Adrenal gland (tissue), 12 donors: ENCODE results near the gene EXTL1. TPM values are rescaled to one million over a fixed set of nuclear protein-coding genes. Genes with fewer than 3 reads are reported as not detected.

Experiments used
- DNase-seq, 7 donors: peaks; one replicate each; pipeline ENCODE4 v3.0.0-alpha.2; 2019 to 2020
- H3K27ac ChIP-seq, 5 donors: fragments of 200-600 bp; sonication (generic) in 4 of 5; 1 replicate in 3 of 5; 2 replicates in 2 of 5; pipeline versions ENCODE4 v1.5.1 to v1.8.0; 2016 to 2020; ENCODE audit warnings: mild to moderate bottlenecking in 1 of 5
- H3K27me3 ChIP-seq: fragments of 200-600 bp; 2 replicates; pipeline ENCODE4 v1.8.0; 2021
- H3K36me3 ChIP-seq, 2 donors: fragments of 200-600 bp; replicated peaks in 1 of 2; 1 replicate in 1 of 2; 2 replicates in 1 of 2; pipeline versions ENCODE4 v1.5.1 to v1.8.0; 2018 to 2022
- H3K4me1 ChIP-seq, 2 donors: fragments of 200-600 bp; replicated peaks in 1 of 2; 1 replicate in 1 of 2; 2 replicates in 1 of 2; pipeline versions ENCODE4 v1.5.1 to v1.8.0; 2018 to 2021
- H3K4me3 ChIP-seq, 4 donors: fragments of 200-600 bp; sonication (generic) in 3 of 4; one replicate each; pipeline ENCODE4 v1.5.1; 2016 to 2018
- H3K9me3 ChIP-seq, 3 donors: fragments of 200-600 bp; sonication (generic) in 1 of 3; replicated peaks in 1 of 3; 1 replicate in 2 of 3; 2 replicates in 1 of 3; pipeline versions ENCODE4 v1.5.1 to v1.8.0; 2016 to 2021
- POLR2A ChIP-seq, 2 donors: fragments of 450-650 bp; IDR thresholded peaks; one replicate each; pipeline ENCODE4 v1.6.1; 2017; ENCODE audit warnings: antibody characterized with exemption in 2 of 2, mild to moderate bottlenecking in 2 of 2, moderate library complexity in 1 of 2
- WGBS, 4 donors: extraction: QIAGEN DNeasy Blood & Tissue Kit in 2 of 4; methylation state at CpG; one replicate each; pipeline versions ENCODE4 v1.1.5 to v1.1.7; 2013 to 2017; 5-methylcytosine and 5-hydroxymethylcytosine counted together
- intact Hi-C, 2 donors: fragments of 100-400 bp; cut with DNase I; formaldehyde crosslinking; loops; one replicate each; pipeline versions ENCODE4 v1.14.1 to v1.15.0; 2022 to 2023
- polyA plus RNA-seq, 3 donors: library from polyadenylated mRNA; stranded (reverse); fragments of 200-250 nt in 2 of 3; fragments of 350-450 nt in 1 of 3; fragmentation: Illumina TruSeq in 1 of 3; extraction: RNeasy Lipid Tissue Mini Kit (QIAGEN cat#74804) in 1 of 3; gene quantifications; one replicate each; pipeline ENCODE4 v1.2.3, GENCODE V29; 2013 to 2014
- total RNA-seq, 9 donors: library from RNA; depleted of rRNA in 4 of 9; stranded (reverse); fragments of >200 nt in 4 of 9; fragments of 120-200 nt in 1 of 9; fragmentation: NEBNext Ultra II Directional in 1 of 9; extraction: Animal tissue kit (Norgen Biotek cat#: 25700) in 1 of 9; gene quantifications; one replicate each; pipeline versions ENCODE4 v1.1.0 to v1.2.4, GENCODE V29; 2013 to 2023
- TF ChIP-seq, protein P1 (sequence below), 6 experiments: fragments of 450-650 bp in 4 of 6; fragments of 200-600 bp in 2 of 6; sonication (generic) in 1 of 6; IDR thresholded peaks; 1 replicate in 5 of 6; 2 replicates in 1 of 6; pipeline versions ENCODE4 v1.5.1 to v1.8.0; 2016 to 2021; ENCODE audit warnings: antibody characterized with exemption in 6 of 6, mild to moderate bottlenecking in 2 of 6, moderate library complexity in 1 of 6
- donor health status: healthy with polysubstance abuse.
- donor health status: Bipolar disorder and iron deficiency.
- donor health status: DM: yes; HTN: yes; CAD: no.
- donor health status: DM: no; HTN: no; CAD: no.
- donor health status: DM: no; HTN: no; CAD: no.
- donor health status: DM: yes; HTN: yes; CAD: no.

EXTL1 gene
- total and polyA plus RNA-seq, 12 donors: 0.31 to 6.5 (median 1.9) TPM

DNA sequence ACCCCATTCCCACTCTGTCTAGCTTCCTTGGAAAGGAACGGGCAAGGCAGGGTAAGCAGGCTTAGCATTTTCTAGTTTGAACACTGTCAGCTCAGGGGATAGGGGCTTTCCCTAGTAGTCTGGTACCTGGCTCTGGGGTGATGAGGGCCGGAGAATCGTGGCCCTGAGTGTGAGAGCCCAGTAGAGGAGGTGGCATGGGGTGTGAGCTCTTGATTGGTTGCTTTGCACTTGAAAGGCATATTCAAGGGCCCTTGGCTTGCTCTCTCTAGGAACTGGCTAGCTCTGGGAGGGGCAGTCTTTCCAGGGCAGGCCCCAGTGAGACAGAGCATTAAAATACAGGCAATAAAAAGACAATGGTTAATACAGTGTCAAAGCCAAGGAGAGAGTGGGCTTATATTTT is 10.8 kb upstream of the EXTL1 start:
- no peaks in the 10 kb centered on the region for H3K9me3 ChIP-seq
- WGBS, 4 donors: 73 to 100% (median 83%) methylated on average over 1 to 3 of the region's 3 CpGs
- no peak for DNase-seq
- no peaks in the 10 kb centered on the region for H3K36me3 ChIP-seq
- TF ChIP-seq POLR2A (IDR thresholded peaks at IDR 0.05): no peak
- TF ChIP-seq, protein P1, sequence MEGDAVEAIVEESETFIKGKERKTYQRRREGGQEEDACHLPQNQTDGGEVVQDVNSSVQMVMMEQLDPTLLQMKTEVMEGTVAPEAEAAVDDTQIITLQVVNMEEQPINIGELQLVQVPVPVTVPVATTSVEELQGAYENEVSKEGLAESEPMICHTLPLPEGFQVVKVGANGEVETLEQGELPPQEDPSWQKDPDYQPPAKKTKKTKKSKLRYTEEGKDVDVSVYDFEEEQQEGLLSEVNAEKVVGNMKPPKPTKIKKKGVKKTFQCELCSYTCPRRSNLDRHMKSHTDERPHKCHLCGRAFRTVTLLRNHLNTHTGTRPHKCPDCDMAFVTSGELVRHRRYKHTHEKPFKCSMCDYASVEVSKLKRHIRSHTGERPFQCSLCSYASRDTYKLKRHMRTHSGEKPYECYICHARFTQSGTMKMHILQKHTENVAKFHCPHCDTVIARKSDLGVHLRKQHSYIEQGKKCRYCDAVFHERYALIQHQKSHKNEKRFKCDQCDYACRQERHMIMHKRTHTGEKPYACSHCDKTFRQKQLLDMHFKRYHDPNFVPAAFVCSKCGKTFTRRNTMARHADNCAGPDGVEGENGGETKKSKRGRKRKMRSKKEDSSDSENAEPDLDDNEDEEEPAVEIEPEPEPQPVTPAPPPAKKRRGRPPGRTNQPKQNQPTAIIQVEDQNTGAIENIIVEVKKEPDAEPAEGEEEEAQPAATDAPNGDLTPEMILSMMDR (IDR thresholded peaks at IDR 0.05): no peak
- no peak overlapping the region for H3K4me3 ChIP-seq
- intact Hi-C loops: no loop called here
- H3K4me1 ChIP-seq: peaks cover 8 to 18% of the 10 kb centered on the region in 2 donors
- no peak overlapping the region for H3K27ac ChIP-seq
- no peaks in the 10 kb centered on the region for H3K27me3 ChIP-seq

DNA sequence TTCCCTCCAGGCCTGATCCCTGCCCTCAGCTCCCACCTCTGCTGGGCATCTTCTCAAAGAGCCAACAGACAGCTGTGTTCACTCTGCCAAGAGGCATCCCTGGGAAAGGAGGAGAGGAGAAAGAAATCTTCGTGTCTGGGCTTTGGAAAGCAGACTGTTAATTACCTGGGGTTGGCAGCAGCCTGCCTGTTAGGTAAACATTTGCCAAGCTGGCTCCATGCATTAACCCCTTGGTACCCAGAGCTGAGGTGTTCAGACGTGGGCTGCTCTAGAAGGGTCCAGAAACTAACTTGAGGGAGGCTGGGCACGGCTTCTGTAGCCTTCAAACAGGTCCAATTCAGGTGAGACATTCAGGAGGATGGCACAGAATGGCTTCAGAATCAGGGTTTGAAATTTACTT is 8.7 kb upstream of the EXTL1 start:
- Histone ChIP-seq H3K36me3 (no peaks in the 10 kb centered on the region), H3K27me3 (no peaks in the 10 kb centered on the region), H3K4me1 (peaks cover 8 to 31% of the 10 kb centered on the region in 2 donors), H3K4me3 (no peak overlapping the region), H3K27ac (no peak overlapping the region), H3K9me3 (no peaks in the 10 kb centered on the region)
- intact Hi-C loops: no loop called here
- TF ChIP-seq, protein P1 (IDR thresholded peaks at IDR 0.05): no peak
- 59 to 86% (median 76%) methylated on average over 2 to 3 of the region's 3 CpGs for WGBS, 4 donors
- DNase-seq: no peak

DNA sequence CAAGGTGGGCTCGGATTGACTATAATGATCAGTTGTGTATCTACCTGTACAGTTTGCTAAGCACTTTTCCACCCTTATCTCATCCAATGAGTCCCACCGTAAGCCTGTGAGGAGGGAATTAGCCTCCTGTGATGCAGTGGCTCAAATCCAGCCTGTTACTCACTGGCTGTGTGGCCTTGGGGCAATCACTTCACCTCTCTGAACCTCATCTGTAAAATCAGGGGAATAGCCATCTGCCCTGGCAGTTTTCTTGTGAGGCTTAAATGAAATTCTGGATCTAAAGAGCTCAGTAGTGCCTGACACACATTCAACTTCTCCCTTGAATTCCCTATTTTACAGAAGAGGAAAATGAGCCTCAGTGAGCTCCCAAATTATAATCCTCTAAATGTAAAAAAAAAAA is 7.4 kb upstream of the EXTL1 start:
- no peaks in the 10 kb centered on the region for H3K27me3 ChIP-seq
- no peak overlapping the region for H3K27ac ChIP-seq
- no peak overlapping the region for H3K4me3 ChIP-seq
- H3K4me1 ChIP-seq: peaks cover 8 to 41% of the 10 kb centered on the region in 2 donors
- 79 to 83% (median 82%) methylated on average over 2 of the region's 2 CpGs for WGBS, 4 donors
- intact Hi-C loops: no loop called here
- TF ChIP-seq, protein P1 (IDR thresholded peaks at IDR 0.05): no peak
- TF ChIP-seq POLR2A (IDR thresholded peaks at IDR 0.05): no peak
- no peaks in the 10 kb centered on the region for H3K9me3 ChIP-seq
- H3K36me3 ChIP-seq: no peaks in the 10 kb centered on the region
- no peak for DNase-seq

DNA sequence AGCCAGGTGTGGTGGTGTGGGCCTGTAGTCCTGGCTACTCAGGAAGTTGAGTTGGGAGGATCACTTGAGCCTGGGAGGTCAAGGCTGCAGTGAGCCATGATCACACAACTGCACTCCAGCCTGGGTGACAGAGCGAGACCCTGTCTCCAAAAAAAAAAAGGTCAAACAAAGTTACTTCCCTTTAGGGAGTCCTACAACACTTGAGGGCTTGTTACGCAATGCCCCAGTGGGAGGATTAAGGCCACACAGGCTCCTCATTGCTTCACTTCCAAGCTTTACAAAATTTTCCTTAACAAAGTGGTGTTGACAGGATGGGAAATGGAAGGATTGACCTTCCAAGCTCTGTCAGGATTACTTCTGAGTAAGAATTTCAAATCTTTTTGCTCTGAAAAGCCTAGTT is 6.2 kb upstream of the EXTL1 start:
- no peak overlapping the region for H3K4me3 ChIP-seq
- no peaks in the 10 kb centered on the region for H3K27me3 ChIP-seq
- intact Hi-C loops: no loop called here
- H3K9me3 ChIP-seq: no peaks in the 10 kb centered on the region
- H3K4me1 ChIP-seq: peaks cover 8 to 41% of the 10 kb centered on the region in 2 donors
- DNase-seq: peak in 6 of 7 donors; percentile 54 to 83 (median 73)
- peak overlapping the region in 2 of 5 donors; percentile 52 to 68 for H3K27ac ChIP-seq
- H3K36me3 ChIP-seq: no peaks in the 10 kb centered on the region
- WGBS, 4 donors: 57 to 91% (median 73%) methylated on average over 2 of the region's 2 CpGs
- TF ChIP-seq, protein P1 (IDR thresholded peaks at IDR 0.05): no peak
- TF ChIP-seq POLR2A (IDR thresholded peaks at IDR 0.05): no peak
